NCI-H69 (cell line): ENCODE measurements around the gene TXNRD1.
A peak's percentile ranks its signal among the peaks of the same experiment; 100 is the strongest.
"Not testable (repeated sequence)": the region's sequence is repeated elsewhere in the genome, so short reads cannot be mapped to it uniquely, and the experiment has no call there.

Experiments
- DNase-seq: peaks from one replicate; lab custom pipeline; 2025; lab: John Stamatoyannopoulos, UW

The TXNRD1 gene

DNA sequence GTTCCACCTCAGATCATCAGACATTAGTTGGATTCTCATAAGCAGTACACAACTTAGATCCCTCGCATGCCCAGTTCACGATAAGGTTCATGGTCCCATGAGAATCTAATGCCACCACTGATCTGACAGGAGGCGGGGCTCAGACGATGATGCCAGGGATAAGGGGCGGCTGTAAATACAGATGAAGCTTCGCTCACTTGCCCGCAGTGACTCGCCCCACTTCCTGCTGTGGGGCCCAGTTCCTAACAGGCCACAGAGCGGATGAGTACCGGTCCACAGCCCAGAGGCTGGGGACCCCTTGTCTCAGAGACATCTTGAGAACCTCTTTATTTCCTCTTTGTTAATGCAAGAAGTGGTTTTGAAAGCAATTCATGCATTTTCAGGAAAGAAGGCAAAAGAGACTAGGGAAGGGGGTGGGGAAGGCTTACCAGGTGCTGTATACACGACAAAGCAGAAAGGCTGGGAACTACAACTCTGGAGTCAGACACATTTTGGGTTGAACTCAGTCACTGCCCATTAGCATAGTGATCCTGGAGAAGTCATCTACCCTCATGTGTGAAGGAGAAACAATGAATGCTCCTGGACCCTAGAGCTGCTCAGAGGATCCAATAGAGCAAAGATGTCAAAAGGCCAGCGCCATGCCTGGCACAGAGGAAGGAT lies 156.6 kb downstream of the TXNRD1 start:
- DNase-seq = no peak

DNA sequence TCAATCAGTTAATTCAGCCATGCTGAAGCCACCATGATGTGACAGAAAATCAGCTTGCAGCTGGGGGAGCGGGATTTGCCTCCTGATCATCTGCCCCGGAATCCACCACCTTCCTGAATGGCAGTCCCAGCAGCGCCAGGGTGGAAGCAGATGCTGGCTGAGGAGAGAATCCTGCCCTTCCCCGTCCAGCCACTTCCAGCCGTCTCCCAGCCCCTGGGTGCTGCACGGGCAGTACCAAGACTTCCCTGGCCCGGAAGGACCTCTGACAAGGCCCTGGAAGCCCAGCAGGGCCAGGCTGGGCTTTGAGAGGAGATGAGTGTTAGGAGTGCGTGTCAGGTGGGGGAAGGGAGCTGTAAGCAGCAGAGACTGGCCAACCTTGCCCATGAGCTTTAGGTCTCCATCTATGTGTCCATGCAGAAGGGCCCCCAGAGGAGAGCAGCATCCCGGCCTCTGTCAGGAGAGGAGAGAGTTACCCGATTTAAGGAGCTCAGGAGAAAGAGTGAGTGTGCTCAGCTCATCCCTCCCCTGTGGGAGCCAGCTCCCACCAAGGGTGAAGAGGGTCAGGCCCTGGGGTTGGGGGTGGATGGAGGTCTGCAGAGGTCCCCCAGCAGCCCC lies 157.2 kb downstream of the TXNRD1 start:
- DNase-seq = no peak

DNA sequence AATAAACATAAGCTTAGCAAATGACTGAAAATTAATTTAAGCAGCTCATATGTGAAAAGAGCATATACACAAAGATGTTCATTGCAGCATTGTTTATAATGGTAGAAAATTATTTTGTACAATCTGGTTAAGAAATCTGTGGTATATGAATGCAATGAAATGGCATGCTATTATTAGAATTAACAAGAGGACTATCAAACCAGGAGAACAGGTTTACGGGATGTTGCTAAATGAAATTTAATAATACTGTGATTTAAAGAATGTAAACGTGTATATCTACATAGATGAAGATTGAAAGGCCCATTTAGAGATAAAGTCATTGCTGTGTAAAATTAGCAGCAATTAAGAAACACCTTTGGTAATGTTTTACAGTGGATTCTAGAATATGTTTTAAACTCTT lies 158.5 kb downstream of the TXNRD1 start:
- no peak for DNase-seq

DNA sequence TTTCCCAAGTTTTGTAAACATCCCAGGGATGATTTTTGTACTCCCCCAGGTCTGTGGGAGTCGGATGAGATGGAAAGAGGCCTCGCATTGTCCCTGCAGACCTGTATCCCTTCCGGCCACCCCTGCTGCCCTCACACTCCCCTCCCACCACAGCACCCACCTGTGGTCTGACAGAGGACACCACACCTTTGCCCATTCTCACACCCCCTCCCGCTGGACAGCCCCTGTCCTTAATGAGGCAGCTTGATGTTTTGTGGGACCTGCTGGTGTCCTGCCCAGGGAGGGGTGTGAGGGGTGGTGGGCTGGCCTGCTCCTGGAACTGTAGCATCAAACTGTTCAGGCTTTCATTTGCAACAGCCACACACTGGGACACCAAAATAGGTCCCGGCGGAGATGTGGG lies 159.2 kb downstream of the TXNRD1 start:
- DNase-seq = no peak

DNA sequence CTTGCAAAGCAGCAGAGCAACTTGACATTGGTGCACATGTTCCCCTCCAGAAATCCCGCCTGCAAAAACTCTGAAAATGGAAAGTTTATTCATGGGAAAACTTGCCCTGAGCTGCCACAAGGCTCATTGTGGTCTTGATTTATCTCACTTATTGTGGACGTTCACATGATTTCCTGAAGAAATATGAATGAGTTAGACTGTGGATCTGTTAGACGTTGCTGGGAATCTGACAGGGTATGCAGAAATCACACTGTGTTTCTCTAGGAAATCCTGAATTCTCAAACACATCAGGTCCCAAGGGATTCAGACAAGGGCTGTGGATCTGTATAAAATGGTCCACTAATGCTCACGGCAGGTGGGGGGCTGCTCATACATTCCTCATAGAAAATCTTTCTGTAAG lies 160.2 kb downstream of the TXNRD1 start:
- DNase-seq = no peak

DNA sequence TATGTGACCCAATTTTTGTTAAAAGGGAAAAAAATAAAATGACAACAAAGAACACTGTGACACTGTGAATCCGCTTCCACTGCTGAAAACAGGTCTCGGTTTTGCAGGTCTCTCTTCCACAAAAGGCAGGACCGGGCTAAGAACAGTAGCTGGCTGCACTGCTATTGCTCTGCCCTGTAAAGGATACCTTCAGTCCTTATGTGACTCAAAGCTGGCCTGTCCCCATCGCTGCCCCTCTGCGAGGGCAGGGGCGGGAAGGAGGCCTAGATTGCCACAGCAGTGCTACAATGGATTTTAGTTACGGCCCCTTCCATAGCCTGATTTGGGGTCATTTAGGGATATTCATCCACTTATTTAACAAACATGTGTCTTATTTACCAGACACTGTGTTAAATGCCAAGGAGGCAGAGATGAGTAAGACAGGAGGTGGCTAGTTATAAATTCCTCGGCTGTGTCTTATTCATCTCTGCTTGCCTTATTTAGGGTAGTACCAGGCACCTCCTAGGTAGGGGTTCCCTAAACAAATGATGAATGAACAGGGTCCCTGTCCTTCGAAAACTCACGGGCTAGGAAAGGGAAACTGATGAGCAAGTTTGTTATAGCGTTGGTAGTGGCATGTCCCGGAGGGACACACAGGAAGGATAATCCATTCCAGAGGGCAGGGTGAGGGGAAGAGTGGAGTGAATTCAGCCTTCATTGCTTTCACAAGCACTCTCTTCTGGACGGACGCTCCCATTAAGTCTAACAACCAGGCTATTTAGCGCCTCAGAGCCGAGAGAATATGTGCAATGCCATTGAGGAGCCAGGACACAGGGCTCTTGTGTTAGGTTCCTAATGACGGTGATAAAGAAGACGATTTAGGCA lies 161.3 kb downstream of the TXNRD1 start:
- DNase-seq = no peak

DNA sequence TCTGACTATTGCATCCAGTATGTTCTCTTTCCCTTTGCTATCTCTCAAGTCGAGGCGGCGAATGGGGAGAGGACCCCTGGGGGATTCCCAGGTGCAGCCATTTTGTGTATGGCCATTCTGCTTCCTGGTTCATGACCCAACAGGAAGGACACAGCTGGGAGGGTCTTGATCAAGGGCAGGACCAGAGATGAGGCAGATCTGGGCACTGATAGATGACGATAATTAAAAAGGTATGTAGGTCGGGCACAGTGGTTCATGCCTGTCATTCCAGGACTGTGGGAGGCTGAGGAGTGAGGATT lies 161.9 kb downstream of the TXNRD1 start:
- DNase-seq = no peak

DNA sequence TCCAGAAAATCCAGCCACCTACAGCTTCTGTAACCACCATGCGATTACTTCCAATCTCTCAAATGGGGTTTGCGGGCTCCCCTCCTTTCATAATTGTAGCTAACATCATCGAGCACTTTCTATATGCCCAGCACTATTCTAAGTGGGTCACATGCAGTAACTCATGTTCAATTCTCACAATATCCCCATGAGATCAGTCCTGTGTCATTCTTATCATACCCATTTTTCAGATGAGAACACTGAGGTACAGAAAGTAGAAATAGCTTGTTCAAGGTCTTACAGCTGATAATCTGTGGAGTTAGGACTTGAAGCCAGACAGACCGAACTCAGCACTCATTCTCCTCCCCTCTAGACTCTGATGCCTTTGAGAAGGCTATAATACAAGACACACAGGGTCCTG lies 162.8 kb downstream of the TXNRD1 start:
- no peak for DNase-seq

DNA sequence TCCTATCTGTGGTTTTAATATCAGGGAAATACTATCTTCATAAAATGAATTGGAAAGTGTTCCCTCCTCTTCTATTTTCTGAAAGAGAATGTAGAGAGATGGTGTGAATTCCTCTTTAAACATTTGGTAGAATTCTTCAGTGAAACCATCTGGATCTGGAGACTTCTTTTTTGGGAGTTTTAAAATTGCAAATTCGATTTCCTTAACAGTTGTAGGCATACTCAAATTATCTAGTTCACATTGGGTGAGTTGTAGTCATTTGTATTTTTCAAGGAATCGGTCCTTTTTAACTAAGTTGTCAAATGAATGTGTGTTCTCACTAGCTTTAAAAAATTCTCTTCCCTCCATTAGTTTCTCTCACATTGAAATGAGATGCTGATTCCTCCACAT lies 165.8 kb downstream of the TXNRD1 start:
- DNase-seq = no peak

DNA sequence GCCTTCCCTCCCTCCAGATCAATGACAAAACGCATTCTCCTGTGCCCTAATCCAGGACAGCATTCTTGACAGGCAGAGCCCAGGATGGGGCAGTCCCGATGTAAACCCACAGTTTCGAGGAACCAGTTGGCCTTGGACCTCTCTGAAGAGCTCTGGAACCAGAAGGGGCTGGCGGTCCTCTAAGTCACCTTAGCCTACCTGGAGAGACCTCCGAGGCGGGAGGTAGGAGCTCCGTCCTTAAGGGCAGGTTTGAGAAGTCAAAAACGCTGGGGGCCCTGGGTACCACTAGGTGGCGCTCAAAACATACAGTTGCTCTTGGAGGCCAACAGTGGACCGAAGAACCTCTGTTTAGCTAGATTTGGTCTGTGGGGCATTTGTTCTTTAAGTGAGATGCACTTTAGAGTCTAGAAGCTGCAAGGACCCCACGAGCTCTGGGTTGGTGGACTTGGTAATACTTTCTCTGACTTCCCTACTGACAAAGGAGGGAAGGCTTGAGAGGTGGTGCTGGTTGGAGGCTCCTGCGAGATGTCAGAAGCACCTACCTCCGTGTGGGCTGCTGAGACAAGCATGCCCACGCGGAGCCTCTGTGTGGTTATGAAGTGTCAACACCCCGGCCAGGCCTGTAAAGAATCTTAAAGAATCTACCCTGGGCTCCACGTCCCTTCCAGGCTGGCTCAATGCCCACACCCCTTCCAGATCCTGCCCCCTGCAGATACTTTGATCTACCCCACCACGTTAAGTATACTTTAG lies 166.3 kb downstream of the TXNRD1 start:
- peak; percentile 81 for DNase-seq

DNA sequence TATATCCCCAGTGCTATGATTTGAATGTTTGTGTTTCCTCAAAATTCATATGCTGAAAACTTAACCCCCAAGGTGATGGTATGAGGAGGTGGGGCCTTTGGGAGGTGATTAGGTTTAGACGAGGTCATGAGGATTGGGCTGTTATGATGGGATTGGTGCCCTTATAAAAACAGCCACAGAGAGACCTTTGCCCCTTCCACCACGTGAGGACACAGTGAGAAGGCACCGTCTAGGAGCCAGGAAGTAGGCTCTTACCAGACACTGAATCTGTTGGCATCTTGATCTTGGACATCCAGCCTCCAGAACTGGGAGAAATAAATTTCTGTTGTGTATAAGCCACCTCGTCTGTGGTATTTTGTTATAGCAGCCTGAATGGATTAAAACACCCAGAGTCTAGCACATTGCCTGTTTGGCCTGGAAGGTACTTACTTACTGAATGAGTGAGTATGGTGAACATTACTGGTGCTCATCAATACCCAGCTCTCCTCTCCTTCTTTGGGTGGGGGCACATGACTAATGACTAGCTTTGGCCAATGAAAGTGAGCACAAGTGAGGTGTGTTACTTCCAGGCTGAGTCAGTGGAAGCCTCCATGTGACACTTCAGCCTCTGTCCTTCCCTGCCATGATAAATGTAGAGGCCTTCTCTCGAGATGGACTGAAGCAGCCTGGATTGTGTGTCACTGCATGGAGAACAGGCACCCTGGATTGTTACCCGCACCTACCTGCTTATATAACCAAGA lies 168.7 kb downstream of the TXNRD1 start:
- no peak for DNase-seq

DNA sequence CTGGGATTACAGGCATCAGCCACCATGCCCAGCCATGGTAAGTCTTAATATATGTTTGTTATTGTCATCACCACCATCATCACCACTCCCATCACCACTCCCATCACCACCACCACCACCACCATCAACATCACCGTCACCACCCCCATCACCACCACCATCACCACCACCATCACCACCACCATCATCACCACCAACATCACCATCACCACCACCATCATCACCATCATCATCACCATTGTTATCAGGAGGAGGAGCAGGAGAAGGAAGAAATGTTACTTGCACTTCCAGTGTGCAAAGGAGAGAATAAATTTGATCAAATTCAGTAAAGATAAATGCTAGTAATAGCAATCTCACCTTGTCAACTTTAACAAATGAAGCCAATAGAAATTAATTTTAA lies 169.9 kb downstream of the TXNRD1 start:
- DNase-seq = no peak

DNA sequence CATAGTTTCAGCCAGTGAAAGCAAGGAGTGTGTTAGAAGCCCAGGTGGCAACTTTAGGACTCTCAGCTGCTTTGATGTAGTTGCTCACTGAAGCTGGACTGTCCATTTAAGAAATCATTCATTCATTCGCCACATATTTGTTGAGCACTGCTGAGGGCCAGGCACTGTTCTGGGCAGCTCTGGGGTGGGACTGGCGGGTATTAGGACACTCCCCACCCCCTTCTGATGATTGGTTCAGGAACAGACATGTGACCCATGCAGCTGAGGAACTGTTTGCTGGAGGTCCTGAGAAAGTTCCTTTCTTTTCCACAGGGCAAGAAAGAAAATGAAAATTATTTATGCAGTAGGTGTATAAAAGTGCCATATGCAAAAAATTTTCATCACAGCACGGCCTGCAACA lies 170.9 kb downstream of the TXNRD1 start:
- no peak for DNase-seq

DNA sequence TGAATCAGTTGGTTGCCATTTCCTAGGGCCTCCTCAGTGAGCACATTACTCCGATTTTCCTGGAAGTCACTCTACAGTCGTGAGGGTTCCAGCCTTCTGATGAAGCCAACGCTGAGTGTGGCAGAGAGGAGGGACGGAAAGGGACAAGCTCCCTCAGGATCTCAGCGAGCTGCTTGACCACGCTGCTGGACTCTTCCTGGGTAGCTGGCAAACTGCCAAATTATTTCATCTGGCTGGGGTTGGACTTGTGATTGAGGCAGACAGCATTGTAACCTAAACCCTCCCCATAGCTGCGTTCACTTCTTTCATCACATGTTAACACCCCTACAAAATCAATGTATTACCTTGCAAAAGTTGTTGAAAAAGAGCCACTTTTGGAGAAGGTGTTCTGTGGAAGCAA lies 171.6 kb downstream of the TXNRD1 start:
- peak; percentile 77 for DNase-seq

DNA sequence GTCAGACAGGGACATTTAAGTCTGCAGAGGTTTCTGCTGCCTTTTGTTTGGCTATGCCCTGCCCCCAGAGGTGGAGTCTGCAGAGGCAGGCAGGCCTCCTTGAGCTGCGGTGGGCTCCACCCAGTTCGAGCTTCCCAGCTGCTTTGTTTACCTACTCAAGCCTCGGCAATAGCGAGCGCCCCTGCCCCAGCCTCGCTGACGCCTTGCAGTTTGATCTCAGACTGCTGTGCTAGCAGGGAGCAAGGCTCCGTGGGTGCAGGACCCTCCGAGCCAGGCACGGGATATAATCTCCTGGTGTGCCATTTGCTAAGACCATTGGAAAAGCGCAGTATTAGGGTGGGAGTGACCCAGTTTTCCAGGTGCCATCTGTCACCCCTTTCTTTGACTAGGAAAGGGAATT lies 178.5 kb downstream of the TXNRD1 start:
- not testable (repeated sequence) for DNase-seq
